Thyroid gland (tissue), 4 donors: ENCODE results near the gene CRAT.

Source experiments
- CTCF ChIP-seq, 6 experiments: fragments of 200-600 bp in 3 of 6; fragments of 450-650 bp in 3 of 6; sonication (generic) in 3 of 6; IDR thresholded peaks; one replicate each; pipeline ENCODE4 v1.5.1; 2016 to 2019; ENCODE audit warnings: antibody characterized with exemption in 6 of 6, mild to moderate bottlenecking in 2 of 6, inconsistent platforms in 1 of 6, moderate library complexity in 1 of 6
- POLR2A ChIP-seq, 2 donors: fragments of 450-650 bp; IDR thresholded peaks; one replicate each; pipeline ENCODE4 v1.6.1; 2017; ENCODE audit warnings: antibody characterized with exemption in 2 of 2, mild to moderate bottlenecking in 2 of 2, moderate library complexity in 1 of 2

- TF ChIP-seq CTCF (IDR thresholded peaks at IDR 0.05), result no peak
- no peak for TF ChIP-seq POLR2A (IDR thresholded peaks at IDR 0.05)
Observed at GRCh38 chr9:129133082-129133481, 22.5 kb upstream of the CRAT start.
